K562 (cell line): ENCODE measurements around the gene PRR15L. TPM values are rescaled to one million over a fixed set of nuclear protein-coding genes. Genes with fewer than 3 reads are reported as not detected.

Source experiments
- ATAC-seq: fragments of 200-7000 bp; cut with Tn5 transposase; 3 replicates; pipeline ENCODE4 v1.9.1; 2020; ENCODE audit warnings: moderate library complexity
- BruUV-seq: library from RNA; stranded (reverse); fragments of 400-500 nt; replicated peaks from 2 replicates; lab custom pipeline; 2021; lab: Mats Ljungman, UMichigan
- CTCF ChIA-PET: fragments of 300-600 bp; formaldehyde crosslinking; extraction: SDS; loops from one replicate; lab custom pipeline; 2021; ENCODE audit warnings: low intra/inter-chr PET ratio; lab: Yijun Ruan, JAX
- POLR2A ChIA-PET: fragments of 300-600, 350-650 bp; sonication (Branson Sonifier 250); formaldehyde crosslinking; extraction: SDS; loops from one replicate; lab custom pipeline; 2021; ENCODE audit warnings: antibody characterized with exemption, inconsistent platforms; lab: Yijun Ruan, JAX
- DNase-seq, 4 experiments: peaks; one replicate each; pipeline versions ENCODE4 v3.0.0 to v3.0.0-alpha.2; 2011 to 2018; ENCODE audit warnings: low spot score in 3 of 4, mixed read lengths in 3 of 4; ENCODE audit errors: extremely low read depth in 1 of 4
- FAIRE-seq: peaks from 2 replicates; lab custom pipeline; 2011; peaks lifted over from hg19 to GRCh38; lab: Jason Lieb, UNC
- H2AFZ ChIP-seq: 2 replicates; pipeline ENCODE4 v1.6.0; 2011; ENCODE audit warnings: low read depth, low read length, control low read depth, inconsistent platforms
- H3K27ac ChIP-seq: fragments of 200-600 bp; 3 replicates; pipeline ENCODE4 v1.8.0; 2011; ENCODE audit warnings: low read depth, mild to moderate bottlenecking, control low read depth, inconsistent platforms, low read length, moderate library complexity, mixed read lengths; ENCODE audit errors: extremely low read depth
- H3K27me3 ChIP-seq, 2 experiments: fragments of 300-600 bp in 1 of 2; 2 replicates in 1 of 2; 3 replicates in 1 of 2; pipeline versions ENCODE4 v1.6.0 to v1.8.0; 2011; ENCODE audit warnings: inconsistent platforms in 2 of 2, low read length in 2 of 2, mild to moderate bottlenecking in 1 of 2, mixed read lengths in 1 of 2, moderate library complexity in 1 of 2; ENCODE audit not compliant: control insufficient read depth in 2 of 2, insufficient read depth in 2 of 2
- H3K36me3 ChIP-seq: fragments of 300-600 bp; 3 replicates; pipeline ENCODE4 v1.8.0; 2011; ENCODE audit warnings: mild to moderate bottlenecking, low read length, inconsistent platforms; ENCODE audit not compliant: control insufficient read depth, insufficient read depth
- H3K4me1 ChIP-seq, 2 experiments: fragments of 200-600 bp in 1 of 2; replicated peaks in 1 of 2; 2 replicates in 1 of 2; 3 replicates in 1 of 2; pipeline versions ENCODE4 v1.5.1 to v1.8.0; 2011; ENCODE audit warnings: inconsistent platforms in 2 of 2, low read length in 2 of 2, mild to moderate bottlenecking in 1 of 2, mixed read lengths in 1 of 2, moderate library complexity in 1 of 2; ENCODE audit not compliant: control insufficient read depth in 2 of 2, insufficient read depth in 2 of 2
- H3K4me2 ChIP-seq: 2 replicates; pipeline ENCODE4 v1.6.1; 2011; ENCODE audit warnings: low read length, control low read depth, inconsistent platforms, mixed read lengths; ENCODE audit not compliant: insufficient read depth
- H3K4me3 ChIP-seq: fragments of 200-600 bp; sonication (generic), shearing (Covaris generic); 2 replicates; pipeline ENCODE4 v1.5.1; 2016; ENCODE audit warnings: control low read depth, inconsistent platforms
- H3K79me2 ChIP-seq: fragments of 200-600 bp; 3 replicates; pipeline ENCODE4 v1.8.0; 2011; ENCODE audit warnings: low read length, inconsistent platforms; ENCODE audit not compliant: control insufficient read depth, insufficient read depth
- H3K9ac ChIP-seq, 2 experiments: 2 replicates each; pipeline versions ENCODE4 v1.6.0 to v1.6.1; 2011; ENCODE audit warnings: low read depth in 2 of 2, low read length in 2 of 2, control low read depth in 1 of 2, inconsistent platforms in 1 of 2, mild to moderate bottlenecking in 1 of 2, mixed read lengths in 1 of 2; ENCODE audit not compliant: insufficient read depth in 1 of 2
- H3K9me1 ChIP-seq: one replicate; pipeline ENCODE4 v1.6.0; 2011; ENCODE audit warnings: inconsistent platforms, mild to moderate bottlenecking, low read length, moderate library complexity; ENCODE audit not compliant: control insufficient read depth, insufficient read depth
- H3K9me3 ChIP-seq: replicated peaks from 2 replicates; pipeline ENCODE4 v1.5.1; 2011; ENCODE audit warnings: low read depth, low read length, inconsistent platforms; ENCODE audit not compliant: control insufficient read depth, insufficient read depth
- H4K20me1 ChIP-seq: replicated peaks from 2 replicates; pipeline ENCODE4 v1.6.1; 2011; ENCODE audit warnings: low read length, inconsistent platforms, mixed read lengths; ENCODE audit not compliant: control insufficient read depth, insufficient read depth
- E4F1 ChIP-seq: fragments of 250-450 bp; sonication (Bioruptor Pico); IDR thresholded peaks from 2 replicates; pipeline ENCODE4 v1.5.0; 2021; ENCODE audit warnings: mild to moderate bottlenecking, borderline replicate concordance
- HCFC1 ChIP-seq: IDR thresholded peaks from 2 replicates; pipeline ENCODE4 v1.6.1; 2012; ENCODE audit warnings: low read depth, low read length, improper control_type of control experiment
- IFI16 ChIP-seq: fragments of 250-450 bp; sonication (Bioruptor Pico); IDR thresholded peaks from 2 replicates; pipeline ENCODE4 v2.1.2; 2022; ENCODE audit warnings: mild to moderate bottlenecking, inconsistent platforms
- MED1 ChIP-seq: sonication (generic); formaldehyde crosslinking; IDR thresholded peaks from 2 replicates; pipeline ENCODE4 v1.8.1; 2023; ENCODE audit warnings: missing genetic modification reagents, borderline replicate concordance
- MTA1 ChIP-seq: fragments of 450-650 bp; IDR thresholded peaks from 2 replicates; pipeline ENCODE4 v1.6.1; 2017; ENCODE audit warnings: borderline replicate concordance
- SAFB2 ChIP-seq: fragments of 200-400 bp; formaldehyde crosslinking; IDR thresholded peaks from 2 replicates; pipeline ENCODE4 v1.6.1; 2018; ENCODE audit warnings: borderline replicate concordance, low read length, low read depth, moderate library complexity; ENCODE audit not compliant: severe bottlenecking
- ZBTB26 ChIP-seq: fragments of 450-650 bp; formaldehyde crosslinking; IDR thresholded peaks from 2 replicates; pipeline ENCODE4 v1.4.0; 2022; ENCODE audit warnings: missing genetic modification characterization
- ZNF232 ChIP-seq: sonication (generic); formaldehyde crosslinking; IDR thresholded peaks from 2 replicates; pipeline ENCODE4 v1.8.0; 2022; ENCODE audit warnings: mild to moderate bottlenecking, missing genetic modification reagents
- ZNF57 ChIP-seq: fragments of 450-650 bp; formaldehyde crosslinking; IDR thresholded peaks from 2 replicates; pipeline ENCODE4 v1.4.0; 2020; ENCODE audit warnings: mild to moderate bottlenecking, moderate library complexity
- WGBS: fragments of 100-300 bp; shearing (Covaris generic); methylation state at CpG from one replicate; pipeline ENCODE4 v1.1.6; 2016; ENCODE audit warnings: low coverage, mixed read lengths; ENCODE audit not compliant: insufficient coverage; ENCODE audit errors: missing lambda C conversion rate; 5-methylcytosine and 5-hydroxymethylcytosine counted together
- in situ Hi-C: fragments of 300-500 bp; cut with MboI; formaldehyde crosslinking; loops from 4 replicates; pipeline ENCODE4 v1.15.0; 2018; ENCODE audit warnings: inconsistent platforms, mixed read lengths
- intact Hi-C: fragments of 100-400 bp; cut with micrococcal nuclease; formaldehyde crosslinking; loops from 2 replicates; pipeline ENCODE4 v1.14.2; 2022
- polyA plus RNA-seq, 8 experiments: library from polyadenylated mRNA; depleted of rRNA in 4 of 8; stranded (reverse) in 5 of 8; unstranded in 3 of 8; fragments of >200 nt; fragmentation: Nextera tagmentation in 2 of 8; fragmentation: Illumina TruSeq in 1 of 8; extraction: Ambion mirVana in 2 of 8; extraction: Trizol in 1 of 8; gene quantifications; 2 replicates each; pipeline versions ENCODE4 v1.2.1 to v1.2.3, GENCODE V29; 2011 to 2014; ENCODE audit warnings: inconsistent platforms in 1 of 8, missing spikeins in 1 of 8
- total RNA-seq, 7 experiments: library from RNA; depleted of rRNA in 6 of 7; stranded (reverse); fragments of >200 nt in 6 of 7; fragmentation: Illumina TruSeq in 2 of 7; extraction: Trizol in 2 of 7; gene quantifications; 2 replicates each; pipeline versions ENCODE4 v1.2.1 to v1.2.3, GENCODE V29; 2011 to 2021; ENCODE audit warnings: low replicate concordance in 1 of 7

The PRR15L gene
- total and polyA plus RNA-seq, 9 of the 15 experiments (the other 6 are each of a cell fraction or from before 2014, with no cell fraction given), result 0.03 TPM; not detected in 8

- Histone ChIP-seq H3K9me1 (no peaks in the 10 kb centered on the region), H2AFZ (no peak overlapping the region), H3K27me3 (no peaks in the 10 kb centered on the region), H4K20me1 (no peaks in the 10 kb centered on the region), H3K27ac (no peak overlapping the region), H3K4me1 (peaks cover 10 to 19% of the 10 kb centered on the region in 2 experiments), H3K9ac (no peak overlapping the region; a peak in 1 of 4 replicates), H3K79me2 (no peaks in the 10 kb centered on the region), H3K4me3 (no peak overlapping the region), H3K4me2 (no peak overlapping the region), H3K36me3 (no peaks in the 10 kb centered on the region; the same call in 2 of the 3 replicates), H3K9me3 (no peaks in the 10 kb centered on the region)
- no TSS peak for BruUV-seq
- 37% methylated on average over 7 of the region's 7 CpGs for WGBS
- CTCF ChIA-PET, result interaction anchor here (0.6 kb wide), 1 partner anchor 202 kb away, joined by 3 read pairs; no protein-coding TSS in a partner anchor
- ATAC-seq (no peak), FAIRE-seq (no peak), DNase-seq (no peak)
- in situ Hi-C loops (no loop called here), intact Hi-C loops (no loop called here)
- TF ChIP-seq ZNF57 (CRISPR knock-in tag) (no peak), ZBTB26 (CRISPR knock-in tag) (no peak), MED1 (CRISPR knock-in tag) (no peak), IFI16 (no peak), MTA1 (no peak), SAFB2 (no peak), HCFC1 (no peak), ZNF232 (CRISPR knock-in tag) (no peak), E4F1 (no peak)
- POLR2A ChIA-PET, result interaction anchor here (0.6 to 2.2 kb wide), 7 partner anchors 13 to 130 kb away, joined by 3 to 8 read pairs (median 3); partner anchors contain the start of gene CDK5RAP3
Observed at GRCh38 chr17:47955497-47956461, 1.9 kb downstream of the PRR15L start.
